ENCODE measurements around the gene GALM.
"Not testable (repeated sequence)": the region's sequence is repeated elsewhere in the genome, so short reads cannot be mapped to it uniquely, and the experiment has no call there.

Gene GALM

GRCh38 chr2:38743672-38744398, 77.9 kb downstream of the GALM start:
- no peak for DNase-seq

GRCh38 chr2:38744399-38744780, 78.5 kb downstream of the GALM start:
- no peak for DNase-seq

GRCh38 chr2:38745267-38745666, 79.4 kb downstream of the GALM start:
- DNase-seq, result no peak

- DNase-seq, result no peak
These were observed 81.1 kb downstream of the GALM start for GRCh38 chr2:38747007-38747424.

GRCh38 chr2:38747819-38748218, 81.9 kb downstream of the GALM start:
- no peak for DNase-seq

GRCh38 chr2:38748391-38748790, 82.5 kb downstream of the GALM start:
- no peak for DNase-seq

- DNase-seq, result no peak
These were observed 83.3 kb downstream of the GALM start for GRCh38 chr2:38748943-38749804.

- DNase-seq, result no peak
These were observed 84.3 kb downstream of the GALM start for GRCh38 chr2:38750011-38750890.

GRCh38 chr2:38750891-38751595, 85.1 kb downstream of the GALM start, which contains the start of gene SRSF7:
TSS of gene SRSF7 (minus strand) at chr2:38751361. CDS start at chr2:38751256, 105 bp downstream.
- DNase-seq, result peak; percentile 65 to 79

- DNase-seq, result no peak
These were observed 85.9 kb downstream of the GALM start for GRCh38 chr2:38751596-38752410.

- DNase-seq, result no peak
These were observed 88.1 kb downstream of the GALM start for GRCh38 chr2:38754049-38754448.

GRCh38 chr2:38754506-38754905, 88.6 kb downstream of the GALM start:
- no peak for DNase-seq

- DNase-seq, result not testable (repeated sequence)
These were observed 90.0 kb downstream of the GALM start for GRCh38 chr2:38755891-38756290.

- DNase-seq, result no peak
These were observed 97.3 kb downstream of the GALM start for GRCh38 chr2:38763228-38763627.

GRCh38 chr2:38763728-38764127, 97.8 kb downstream of the GALM start:
- no peak for DNase-seq

- no peak for DNase-seq
These were observed 99.2 kb downstream of the GALM start for GRCh38 chr2:38765149-38765548.

- no peak for DNase-seq
These were observed 99.6 kb downstream of the GALM start for GRCh38 chr2:38765551-38765950.

- no peak for DNase-seq
These were observed 105.7 kb downstream of the GALM start for GRCh38 chr2:38771632-38772031.

GRCh38 chr2:38775097-38775920, 109.4 kb downstream of the GALM start:
- DNase-seq, result no peak

- DNase-seq, result no peak
These were observed 110.0 kb downstream of the GALM start for GRCh38 chr2:38775921-38776225.

GRCh38 chr2:38776531-38776930, 110.6 kb downstream of the GALM start:
- DNase-seq, result no peak
